ENCODE results near the gene LRRC4B.

GRCh38 chr19:50570997-50571396 is 2.8 kb upstream of the LRRC4B start:
- TF ChIP-seq CTCF (IDR thresholded peaks at IDR 0.05): no peak
- TF ChIP-seq ELF1 (IDR thresholded peaks at IDR 0.05): no peak
- TF ChIP-seq JUND (IDR thresholded peaks at IDR 0.05): no peak
- no peak for TF ChIP-seq MEF2A (IDR thresholded peaks at IDR 0.05; ENCODE audit: borderline replicate concordance, low read depth)
- TF ChIP-seq, protein P1, sequence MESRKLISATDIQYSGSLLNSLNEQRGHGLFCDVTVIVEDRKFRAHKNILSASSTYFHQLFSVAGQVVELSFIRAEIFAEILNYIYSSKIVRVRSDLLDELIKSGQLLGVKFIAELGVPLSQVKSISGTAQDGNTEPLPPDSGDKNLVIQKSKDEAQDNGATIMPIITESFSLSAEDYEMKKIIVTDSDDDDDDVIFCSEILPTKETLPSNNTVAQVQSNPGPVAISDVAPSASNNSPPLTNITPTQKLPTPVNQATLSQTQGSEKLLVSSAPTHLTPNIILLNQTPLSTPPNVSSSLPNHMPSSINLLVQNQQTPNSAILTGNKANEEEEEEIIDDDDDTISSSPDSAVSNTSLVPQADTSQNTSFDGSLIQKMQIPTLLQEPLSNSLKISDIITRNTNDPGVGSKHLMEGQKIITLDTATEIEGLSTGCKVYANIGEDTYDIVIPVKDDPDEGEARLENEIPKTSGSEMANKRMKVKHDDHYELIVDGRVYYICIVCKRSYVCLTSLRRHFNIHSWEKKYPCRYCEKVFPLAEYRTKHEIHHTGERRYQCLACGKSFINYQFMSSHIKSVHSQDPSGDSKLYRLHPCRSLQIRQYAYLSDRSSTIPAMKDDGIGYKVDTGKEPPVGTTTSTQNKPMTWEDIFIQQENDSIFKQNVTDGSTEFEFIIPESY (IDR thresholded peaks at IDR 0.05; ENCODE audit: borderline replicate concordance, low read depth): no peak
- TF ChIP-seq, protein P2, sequence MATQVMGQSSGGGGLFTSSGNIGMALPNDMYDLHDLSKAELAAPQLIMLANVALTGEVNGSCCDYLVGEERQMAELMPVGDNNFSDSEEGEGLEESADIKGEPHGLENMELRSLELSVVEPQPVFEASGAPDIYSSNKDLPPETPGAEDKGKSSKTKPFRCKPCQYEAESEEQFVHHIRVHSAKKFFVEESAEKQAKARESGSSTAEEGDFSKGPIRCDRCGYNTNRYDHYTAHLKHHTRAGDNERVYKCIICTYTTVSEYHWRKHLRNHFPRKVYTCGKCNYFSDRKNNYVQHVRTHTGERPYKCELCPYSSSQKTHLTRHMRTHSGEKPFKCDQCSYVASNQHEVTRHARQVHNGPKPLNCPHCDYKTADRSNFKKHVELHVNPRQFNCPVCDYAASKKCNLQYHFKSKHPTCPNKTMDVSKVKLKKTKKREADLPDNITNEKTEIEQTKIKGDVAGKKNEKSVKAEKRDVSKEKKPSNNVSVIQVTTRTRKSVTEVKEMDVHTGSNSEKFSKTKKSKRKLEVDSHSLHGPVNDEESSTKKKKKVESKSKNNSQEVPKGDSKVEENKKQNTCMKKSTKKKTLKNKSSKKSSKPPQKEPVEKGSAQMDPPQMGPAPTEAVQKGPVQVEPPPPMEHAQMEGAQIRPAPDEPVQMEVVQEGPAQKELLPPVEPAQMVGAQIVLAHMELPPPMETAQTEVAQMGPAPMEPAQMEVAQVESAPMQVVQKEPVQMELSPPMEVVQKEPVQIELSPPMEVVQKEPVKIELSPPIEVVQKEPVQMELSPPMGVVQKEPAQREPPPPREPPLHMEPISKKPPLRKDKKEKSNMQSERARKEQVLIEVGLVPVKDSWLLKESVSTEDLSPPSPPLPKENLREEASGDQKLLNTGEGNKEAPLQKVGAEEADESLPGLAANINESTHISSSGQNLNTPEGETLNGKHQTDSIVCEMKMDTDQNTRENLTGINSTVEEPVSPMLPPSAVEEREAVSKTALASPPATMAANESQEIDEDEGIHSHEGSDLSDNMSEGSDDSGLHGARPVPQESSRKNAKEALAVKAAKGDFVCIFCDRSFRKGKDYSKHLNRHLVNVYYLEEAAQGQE (IDR thresholded peaks at IDR 0.05; ENCODE audit: low read depth, low read length): no peak
- TF ChIP-seq YY1 (IDR thresholded peaks at IDR 0.05; ENCODE audit: low read depth): no peak
- TF ChIP-seq, protein P3, sequence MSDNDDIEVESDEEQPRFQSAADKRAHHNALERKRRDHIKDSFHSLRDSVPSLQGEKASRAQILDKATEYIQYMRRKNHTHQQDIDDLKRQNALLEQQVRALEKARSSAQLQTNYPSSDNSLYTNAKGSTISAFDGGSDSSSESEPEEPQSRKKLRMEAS (IDR thresholded peaks at IDR 0.05; ENCODE audit: low read depth): no peak
- no peak for TF ChIP-seq RAD21 (IDR thresholded peaks at IDR 0.05; ENCODE audit: low read length)

Data from SK-N-SH (cell line).